Transverse colon (tissue), 4 donors: Measurements from ENCODE around the gene GABRB3.

Source experiments
- CTCF ChIP-seq, 5 experiments: fragments of 200-600 bp in 3 of 5; fragments of 450-650 bp in 2 of 5; sonication (generic) in 3 of 5; IDR thresholded peaks; 1 replicate in 2 of 5; 2 replicates in 3 of 5; pipeline ENCODE4 v1.5.1; 2016 to 2017; ENCODE audit warnings: antibody characterized with exemption in 5 of 5, inconsistent platforms in 3 of 5, mild to moderate bottlenecking in 2 of 5, moderate library complexity in 1 of 5
- POLR2AphosphoS5 ChIP-seq, 3 donors: sonication (generic); formaldehyde crosslinking; IDR thresholded peaks; one replicate each; pipeline ENCODE4 v1.6.1; 2016; ENCODE audit warnings: antibody characterized with exemption in 3 of 3

- no peak for TF ChIP-seq CTCF (IDR thresholded peaks at IDR 0.05)
- TF ChIP-seq POLR2AphosphoS5 (IDR thresholded peaks at IDR 0.05) = no peak
These were observed 140.4 kb downstream of the GABRB3 start for GRCh38 chr15:26632500-26632899.
